Right lobe of liver (tissue), 6 donors: ENCODE data around the gene COL27A1. TPM values are rescaled to one million over a fixed set of nuclear protein-coding genes. Genes with fewer than 3 reads are reported as not detected.
A peak's percentile ranks its signal among the peaks of the same experiment; 100 is the strongest.

Source experiments
- ATAC-seq, 4 donors: fragments of 200-7000 bp; cut with Tn5 transposase; one replicate each; pipeline ENCODE4 v1.9.1; 2020; ENCODE audit warnings: mild to moderate bottlenecking in 4 of 4, moderate library complexity in 4 of 4
- DNase-seq, 3 donors: peaks; one replicate each; pipeline ENCODE4 v3.0.0-alpha.2; 2020
- H3K27ac ChIP-seq, 3 donors: fragments of 200-600 bp; one replicate each; pipeline ENCODE4 v1.8.0; 2022
- H3K27me3 ChIP-seq, 2 donors: fragments of 200-600 bp; one replicate each; pipeline ENCODE4 v1.8.0; 2022
- H3K36me3 ChIP-seq, 4 donors: fragments of 200-600 bp; sonication (generic) in 1 of 4; one replicate each; pipeline versions ENCODE4 v1.5.1 to v1.8.0; 2017 to 2022; ENCODE audit warnings: control low read depth in 1 of 4
- H3K4me1 ChIP-seq, 4 donors: fragments of 200-600 bp; sonication (generic) in 1 of 4; one replicate each; pipeline versions ENCODE4 v1.5.1 to v1.8.0; 2017 to 2022; ENCODE audit warnings: control low read depth in 1 of 4
- H3K4me3 ChIP-seq, 3 donors: fragments of 200-600 bp; one replicate each; pipeline ENCODE4 v1.8.0; 2022
- H3K9me3 ChIP-seq, 4 donors: fragments of 200-600 bp; sonication (generic) in 1 of 4; one replicate each; pipeline versions ENCODE4 v1.5.1 to v1.8.0; 2017 to 2022; ENCODE audit warnings: control low read depth in 1 of 4
- CTCF ChIP-seq, 4 donors: fragments of 200-600 bp in 3 of 4; fragments of 450-650 bp in 1 of 4; IDR thresholded peaks; one replicate each; pipeline versions ENCODE4 v1.5.1 to v1.8.0; 2016 to 2022; ENCODE audit warnings: antibody characterized with exemption in 4 of 4, mild to moderate bottlenecking in 2 of 4
- POLR2A ChIP-seq: fragments of 450-650 bp; IDR thresholded peaks from one replicate; pipeline ENCODE4 v1.6.1; 2017; ENCODE audit warnings: antibody characterized with exemption, mild to moderate bottlenecking
- WGBS: methylation state at CpG from one replicate; pipeline ENCODE4 v1.1.6; 2018; ENCODE audit warnings: low coverage, low lambda C conversion rate; ENCODE audit not compliant: insufficient coverage; ENCODE audit errors: missing lambda C conversion rate; 5-methylcytosine and 5-hydroxymethylcytosine counted together
- intact Hi-C, 2 donors: fragments of 100-400 bp; cut with DNase I; formaldehyde crosslinking; loops; one replicate each; pipeline versions ENCODE4 v1.11.2 to v1.14.1; 2022
- total RNA-seq, 6 experiments: library from RNA; depleted of rRNA in 2 of 6; stranded (reverse); fragments of >200 nt in 2 of 6; fragmentation: NEBNext Ultra II Directional in 3 of 6; extraction: Animal tissue kit (Norgen Biotek cat#: 25700) in 3 of 6; gene quantifications; one replicate each; pipeline versions ENCODE4 v1.1.0 to v1.2.4, GENCODE V29; 2016 to 2023
- donor health status: DM: no; HTN: yes; CAD: no.
- donor health status: DM: no; HTN: no; CAD: no.
- donor health status: DM: no; HTN: no; CAD: no.
- donor health status: DM: no; HTN: yes; CAD: no.
- donor health status: DM: no; HTN: yes; CAD: no.

The COL27A1 gene
- total RNA-seq, 6 experiments from 2014 or later: 11.8 to 51.9 (median 29.3) TPM

- Histone ChIP-seq H3K4me3 (no peak overlapping the region), H3K36me3 (peaks cover 0 to 12% (median 0%) of the 10 kb centered on the region in 4 donors), H3K27me3 (no peaks in the 10 kb centered on the region), H3K4me1 (no peaks in the 10 kb centered on the region), H3K9me3 (no peaks in the 10 kb centered on the region), H3K27ac (no peak overlapping the region)
- intact Hi-C loops: loop anchor here in 1 of 2 donors (5.0 kb wide), 1 partner anchor 190 kb away; the partner anchor contains the start of gene KIF12
- peak in 1 of 3 donors; percentile 41 for DNase-seq
- no peak for ATAC-seq
- TF ChIP-seq CTCF (IDR thresholded peaks at IDR 0.05) (no peak), POLR2A (no peak)
- 82% methylated on average over 3 of the region's 15 CpGs for WGBS
These were observed 132.4 kb downstream of the COL27A1 start for GRCh38 chr9:114287763-114288192.

GRCh38 chr9:114288193-114289091, 133.1 kb downstream of the COL27A1 start:
- Histone ChIP-seq H3K4me3 (no peak overlapping the region), H3K27me3 (no peaks in the 10 kb centered on the region), H3K9me3 (no peaks in the 10 kb centered on the region), H3K4me1 (no peaks in the 10 kb centered on the region), H3K36me3 (peaks cover 0 to 12% (median 0%) of the 10 kb centered on the region in 4 donors), H3K27ac (no peak overlapping the region)
- DNase-seq: peak in 2 of 3 donors; percentile 41 to 50
- TF ChIP-seq POLR2A (no peak), CTCF (IDR thresholded peaks at IDR 0.05) (no peak)
- WGBS: 56% methylated on average over 3 of the region's 23 CpGs
- intact Hi-C loops: loop anchor here in 1 of 2 donors (5.0 kb wide), 1 partner anchor 191 kb away; the partner anchor contains the start of gene KIF12
- ATAC-seq: peak in 1 of 4 donors; percentile 16

- no CpG with 5 or more reads among the region's 13 CpGs for WGBS
- Histone ChIP-seq H3K27me3 (no peaks in the 10 kb centered on the region), H3K4me1 (no peaks in the 10 kb centered on the region), H3K4me3 (no peak overlapping the region), H3K36me3 (peaks cover 0 to 12% (median under 1%) of the 10 kb centered on the region in 4 donors), H3K27ac (no peak overlapping the region), H3K9me3 (no peaks in the 10 kb centered on the region)
- no peak for ATAC-seq
- intact Hi-C loops: loop anchor here in 1 of 2 donors (5.0 kb wide), 1 partner anchor 192 kb away; the partner anchor contains the start of gene KIF12
- no peak for TF ChIP-seq CTCF (IDR thresholded peaks at IDR 0.05)
- no peak for TF ChIP-seq POLR2A
- DNase-seq: peak in 2 of 3 donors; percentile 43
These were observed 133.8 kb downstream of the COL27A1 start for GRCh38 chr9:114289106-114289505.

GRCh38 chr9:114289571-114290481, 134.5 kb downstream of the COL27A1 start:
- peak in 1 of 4 donors; percentile 11 for ATAC-seq
- DNase-seq: peak in 2 of 3 donors; percentile 41 to 43

More at GRCh38 chr9:114289571-114290481, 134.5 kb downstream of the COL27A1 start:
- no peaks in the 10 kb centered on the region for H3K27me3 ChIP-seq
- H3K9me3 ChIP-seq: peaks cover 0 to 1% (median 0%) of the 10 kb centered on the region in 4 donors
- no peaks in the 10 kb centered on the region for H3K4me1 ChIP-seq
- TF ChIP-seq CTCF (IDR thresholded peaks at IDR 0.05) (no peak), POLR2A (no peak)
- intact Hi-C loops: loop anchor here (2.0 to 5.0 kb wide), 2 partner anchors 181 to 193 kb away; partner anchors contain the start of gene KIF12 (in 1 of the 2)
- WGBS: 69% methylated on average over 3 of the region's 13 CpGs
- H3K27ac ChIP-seq: no peak overlapping the region
- peaks cover 0 to 12% (median 5%) of the 10 kb centered on the region in 4 donors for H3K36me3 ChIP-seq
- no peak overlapping the region for H3K4me3 ChIP-seq
